GM12872 (cell line): ENCODE data around the gene NUAK1.

ENCODE experiments used
- CTCF ChIP-seq: IDR thresholded peaks from 3 replicates; pipeline ENCODE4 v1.5.1; 2011; ENCODE audit warnings: low read depth, mild to moderate bottlenecking, low read length, moderate library complexity; ENCODE audit not compliant: insufficient read depth

Gene NUAK1

GRCh38 chr12:106022568-106023012 lies 116.2 kb downstream of the NUAK1 start:
- no peak for TF ChIP-seq CTCF

DNA sequence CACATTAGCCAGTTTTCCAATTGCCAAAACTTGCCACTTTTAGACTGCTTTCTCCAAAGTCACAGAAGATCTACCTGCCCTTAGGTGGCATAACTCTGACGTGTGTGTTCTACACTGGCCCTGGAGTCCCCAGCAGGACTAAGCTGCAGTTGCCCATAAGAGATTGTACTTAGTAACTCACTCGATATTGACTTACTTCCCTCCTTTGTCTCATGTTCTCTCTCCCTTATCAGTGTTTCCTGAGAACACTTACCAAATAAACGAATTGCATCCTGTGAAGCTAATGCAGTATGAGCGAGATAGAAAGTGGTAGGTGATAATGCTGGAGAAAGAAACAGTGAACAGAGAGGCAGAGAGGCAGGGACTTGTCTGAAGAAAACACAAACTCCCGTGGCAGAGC lies 117.2 kb downstream of the NUAK1 start:
- no peak for TF ChIP-seq CTCF

- TF ChIP-seq CTCF: no peak
These were observed 118.0 kb downstream of the NUAK1 start for GRCh38 chr12:106020736-106021135.

DNA sequence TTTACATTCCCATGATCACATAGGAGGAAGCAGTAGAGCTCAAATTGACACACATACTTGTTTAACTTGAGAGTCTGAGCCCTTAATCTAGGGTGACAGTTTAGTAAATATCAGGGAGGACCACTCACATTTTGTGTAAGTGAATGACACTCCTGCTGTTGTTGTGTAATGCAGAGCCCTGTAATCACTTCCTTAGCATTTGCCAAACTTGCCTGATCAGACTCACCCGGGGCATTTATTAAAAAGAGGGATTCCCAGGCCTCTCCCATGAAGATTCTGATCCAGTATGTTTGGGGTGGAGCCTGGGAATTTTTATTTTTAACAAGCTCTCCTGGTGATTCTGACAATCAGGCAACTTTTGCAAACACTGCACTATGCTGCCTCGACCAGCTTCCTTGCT lies 119.6 kb downstream of the NUAK1 start:
- no peak for TF ChIP-seq CTCF

- no peak for TF ChIP-seq CTCF
These were observed 120.5 kb downstream of the NUAK1 start for GRCh38 chr12:106018286-106018685.

DNA sequence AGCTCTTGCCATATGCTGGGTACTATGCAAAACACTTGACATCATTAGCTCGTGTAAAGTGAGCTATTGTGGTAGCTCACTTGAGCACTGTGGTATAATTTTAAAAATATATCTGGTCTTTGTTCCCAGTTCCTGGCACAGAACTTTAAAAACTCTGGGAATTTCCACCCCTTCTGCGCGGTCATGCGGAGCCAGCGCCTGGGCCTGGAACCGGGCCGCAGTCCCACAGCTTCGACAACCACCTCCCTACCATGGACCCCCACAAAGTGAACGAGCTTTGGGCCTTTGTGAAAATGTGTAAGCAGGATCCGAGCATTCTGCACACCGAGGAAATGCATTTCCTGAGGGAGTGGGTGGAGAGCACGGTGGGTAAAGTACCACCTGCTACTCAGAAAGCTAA lies 123.1 kb downstream of the NUAK1 start:
- no peak for TF ChIP-seq CTCF

DNA sequence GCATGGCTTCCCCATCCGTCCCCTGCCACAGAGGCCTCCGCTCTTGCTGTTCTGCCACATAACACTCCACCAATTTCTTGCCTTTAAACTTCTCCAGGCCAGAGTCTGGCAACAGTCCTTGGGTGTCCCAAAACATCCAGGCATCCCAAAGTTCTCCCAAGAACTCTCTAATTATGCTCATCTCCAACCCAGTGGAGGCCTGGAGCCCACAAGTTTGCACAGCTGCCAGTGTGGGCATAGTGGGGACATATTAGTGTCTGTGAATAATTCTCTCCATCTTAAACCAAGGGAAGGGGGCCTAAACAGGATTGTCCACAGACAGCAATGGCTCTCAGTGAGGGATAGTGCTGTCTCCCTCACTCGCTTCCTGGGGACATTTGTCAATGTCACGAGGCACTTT lies 124.8 kb downstream of the NUAK1 start:
- no peak for TF ChIP-seq CTCF
